Cortex of kidney (tissue), 1 donor: Measurements from ENCODE around the gene ICE2.
"Not testable (repeated sequence)": the region's sequence is repeated elsewhere in the genome, so short reads cannot be mapped to it uniquely, and the experiment has no call there.

Experiments
- DNase-seq: peaks from one replicate; lab custom pipeline; 2025; lab: John Stamatoyannopoulos, UW

ICE2 gene

GRCh38 chr15:60406513-60407414 lies 72.2 kb downstream of the ICE2 start:
- no peak for DNase-seq

- no peak for DNase-seq
Measured at GRCh38 chr15:60405399-60405798, 73.5 kb downstream of the ICE2 start.

- not testable (repeated sequence) for DNase-seq
Measured at GRCh38 chr15:60404351-60404750, 74.6 kb downstream of the ICE2 start.

GRCh38 chr15:60400944-60401343 lies 78.0 kb downstream of the ICE2 start:
- no peak for DNase-seq

- no peak for DNase-seq
Measured at GRCh38 chr15:60399931-60400330, 79.0 kb downstream of the ICE2 start.

- DNase-seq: no peak
Measured at GRCh38 chr15:60399246-60399915, 79.6 kb downstream of the ICE2 start.

GRCh38 chr15:60397772-60398445 lies 81.0 kb downstream of the ICE2 start, which contains the start of gene ANXA2:
TSS of gene ANXA2 (minus strand) at chr15:60397986. CDS start at chr15:60386075, 11,911 bp downstream.
- DNase-seq: no peak

GRCh38 chr15:60396958-60397771 lies 81.8 kb downstream of the ICE2 start:
- no peak for DNase-seq

- no peak for DNase-seq
Measured at GRCh38 chr15:60396560-60396957, 82.4 kb downstream of the ICE2 start.

GRCh38 chr15:60396100-60396499 lies 82.8 kb downstream of the ICE2 start:
- DNase-seq: no peak

GRCh38 chr15:60395276-60396011 lies 83.5 kb downstream of the ICE2 start:
- no peak for DNase-seq

GRCh38 chr15:60394689-60395097 lies 84.2 kb downstream of the ICE2 start:
- DNase-seq: no peak

GRCh38 chr15:60392986-60393790 lies 85.8 kb downstream of the ICE2 start:
- no peak for DNase-seq

GRCh38 chr15:60392601-60392985 lies 86.3 kb downstream of the ICE2 start:
- DNase-seq: no peak

GRCh38 chr15:60391722-60392315 lies 87.1 kb downstream of the ICE2 start:
- DNase-seq: no peak

GRCh38 chr15:60390871-60391501 lies 88.0 kb downstream of the ICE2 start:
- DNase-seq: no peak

- no peak for DNase-seq
Measured at GRCh38 chr15:60390231-60390630, 88.7 kb downstream of the ICE2 start.

GRCh38 chr15:60389261-60390077 lies 89.5 kb downstream of the ICE2 start:
- DNase-seq: no peak
